NOMO-1 treated with DMSO at 0.1 percent for 48 hours (cell line): Measurements from ENCODE around the gene PLEKHG2.

ENCODE experiments used
- DNase-seq: peaks from one replicate; lab custom pipeline; 2025; ENCODE audit not compliant: unreplicated experiment; lab: John Stamatoyannopoulos, UW

PLEKHG2 gene

GRCh38 chr19:39420769-39421168, 8.3 kb downstream of the PLEKHG2 start:
- DNase-seq: no peak

- DNase-seq: no peak
Measured at GRCh38 chr19:39422020-39422419, 9.6 kb downstream of the PLEKHG2 start.

- no peak for DNase-seq
Measured at GRCh38 chr19:39423258-39424086, 11.0 kb downstream of the PLEKHG2 start.

- DNase-seq: no peak
Measured at GRCh38 chr19:39424934-39425333, 12.5 kb downstream of the PLEKHG2 start.

- no peak for DNase-seq
Measured at GRCh38 chr19:39425744-39426143, 13.3 kb downstream of the PLEKHG2 start.

GRCh38 chr19:39426170-39426569, 13.7 kb downstream of the PLEKHG2 start:
- no peak for DNase-seq

- DNase-seq: no peak
Measured at GRCh38 chr19:39427707-39428106, 15.2 kb downstream of the PLEKHG2 start.

- DNase-seq: no peak
Measured at GRCh38 chr19:39428283-39429112, 16.0 kb downstream of the PLEKHG2 start.

GRCh38 chr19:39430675-39431593, 18.5 kb downstream of the PLEKHG2 start:
- DNase-seq: peak; percentile 96

GRCh38 chr19:39432677-39433025, 20.2 kb downstream of the PLEKHG2 start:
- DNase-seq: no peak

- no peak for DNase-seq
Measured at GRCh38 chr19:39433480-39434079, 21.1 kb downstream of the PLEKHG2 start.

- DNase-seq: no peak
Measured at GRCh38 chr19:39434123-39435076, 21.9 kb downstream of the PLEKHG2 start.

GRCh38 chr19:39435499-39436349, 23.3 kb downstream of the PLEKHG2 start, which contains the start of gene RPS16:
RPS16 (minus strand) TSS chr19:39435949; CDS start chr19:39435895, 54 bp downstream.
- peak; percentile 98 for DNase-seq

GRCh38 chr19:39436350-39436716, 23.9 kb downstream of the PLEKHG2 start:
- DNase-seq: no peak

- DNase-seq: no peak
Measured at GRCh38 chr19:39438270-39438934, 25.9 kb downstream of the PLEKHG2 start.

GRCh38 chr19:39444598-39445195, 32.2 kb downstream of the PLEKHG2 start:
- DNase-seq: no peak

- peak; percentile 97 for DNase-seq
Measured at GRCh38 chr19:39445196-39446111, 33.0 kb downstream of the PLEKHG2 start, which contains the start of gene SUPT5H. SUPT5H (plus strand) TSS chr19:39445582; CDS start chr19:39445891, 309 bp downstream.
